Pancreas (tissue), 10 donors: ENCODE results near the gene PSMG3. TPM values are rescaled to one million over a fixed set of nuclear protein-coding genes. Genes with fewer than 3 reads are reported as not detected.

Experiments
- ATAC-seq, 4 donors: fragments of 200-7000 bp; cut with Tn5 transposase; one replicate each; pipeline versions ENCODE4 v1.8.0 to v1.9.1; 2020; ENCODE audit warnings: mild to moderate bottlenecking in 4 of 4, moderate library complexity in 4 of 4
- DNase-seq, 6 donors: peaks; one replicate each; pipeline ENCODE4 v3.0.0-alpha.2; 2020
- FAIRE-seq: peaks from 2 replicates; lab custom pipeline; 2012; peaks lifted over from hg19 to GRCh38; lab: Jason Lieb, UNC
- H3K27ac ChIP-seq, 4 donors: fragments of 200-600 bp; sonication (generic); 1 replicate in 3 of 4; 2 replicates in 1 of 4; pipeline versions ENCODE4 v1.5.0 to v1.8.0; 2020
- H3K27me3 ChIP-seq, 4 donors: fragments of 200-600 bp; one replicate each; pipeline ENCODE4 v1.8.0; 2021
- H3K36me3 ChIP-seq, 3 donors: fragments of 200-600 bp; sonication (generic) in 1 of 3; one replicate each; pipeline versions ENCODE4 v1.5.0 to v1.8.0; 2020 to 2021
- H3K4me1 ChIP-seq, 3 donors: fragments of 200-600 bp; one replicate each; pipeline ENCODE4 v1.8.0; 2021
- H3K4me3 ChIP-seq, 4 donors: fragments of 200-600 bp; sonication (generic) in 2 of 4; one replicate each; pipeline versions ENCODE4 v1.5.0 to v1.8.0; 2020 to 2021
- H3K9me3 ChIP-seq, 4 donors: fragments of 200-600 bp; one replicate each; pipeline ENCODE4 v1.8.0; 2021
- WGBS, 2 donors: extraction: QIAGEN DNeasy Blood & Tissue Kit; methylation state at CpG; one replicate each; pipeline ENCODE4 v1.1.7; 2013; 5-methylcytosine and 5-hydroxymethylcytosine counted together
- intact Hi-C, 3 donors: fragments of 100-400 bp; cut with DNase I; formaldehyde crosslinking; loops; one replicate each; pipeline versions ENCODE4 v1.11.1 to v1.14.2; 2022
- polyA plus RNA-seq, 2 donors: library from polyadenylated mRNA; stranded (reverse); fragments of 200-250 nt; gene quantifications; one replicate each; pipeline ENCODE4 v1.2.3, GENCODE V29; 2013
- total RNA-seq, 6 donors: library from RNA; stranded (reverse); fragmentation: NEBNext Ultra II Directional in 4 of 6; extraction: Animal tissue kit (Norgen Biotek cat#: 25700) in 4 of 6; gene quantifications; one replicate each; pipeline versions ENCODE4 v1.2.1 to v1.2.4, GENCODE V29; 2021 to 2023
- TF ChIP-seq, protein P1 (sequence below), 4 donors: fragments of 200-600 bp; sonication (generic) in 3 of 4; IDR thresholded peaks; one replicate each; pipeline versions ENCODE4 v1.5.0 to v1.8.0; 2021; ENCODE audit warnings: antibody characterized with exemption in 4 of 4
- donor health status: healthy with polysubstance abuse.
- donor health status: DM: no; HTN: no; CAD: no; lungs with moderate emphysema.
- donor health status: DM: no; HTN: no; CAD: no.
- donor health status: control.
- donor health status: control.
- donor health status: Bipolar disorder and iron deficiency.
- donor health status: DM: yes; HTN: yes; CAD: no.
- donor health status: DM: no; HTN: no; CAD: no.
- donor health status: DM: no; HTN: no; CAD: no.
- donor health status: DM: yes; HTN: yes; CAD: no.

Gene PSMG3
- total and polyA plus RNA-seq, 8 donors, result 6.7 to 46.1 (median 11.1) TPM

DNA sequence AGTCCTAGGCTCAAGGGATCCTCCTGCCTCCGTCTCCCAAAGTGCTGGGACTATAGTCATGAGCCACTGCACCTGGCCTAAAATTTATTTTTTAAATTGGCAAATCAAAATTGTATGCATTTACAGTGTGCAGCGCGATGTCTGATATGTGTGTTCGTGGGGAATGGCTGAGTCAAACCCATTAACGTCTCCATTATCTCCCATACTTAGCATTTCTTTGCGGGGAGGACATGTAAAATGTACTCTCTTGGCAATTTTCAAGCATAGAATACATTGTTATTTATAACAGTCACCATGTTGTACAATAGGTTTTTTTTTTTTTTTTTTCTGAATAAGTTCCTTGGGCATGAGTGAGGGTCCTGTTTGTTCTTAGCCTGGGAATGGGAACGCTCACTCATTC is 17.6 kb downstream of the PSMG3 start:
- no peak for FAIRE-seq
- TF ChIP-seq, protein P1, sequence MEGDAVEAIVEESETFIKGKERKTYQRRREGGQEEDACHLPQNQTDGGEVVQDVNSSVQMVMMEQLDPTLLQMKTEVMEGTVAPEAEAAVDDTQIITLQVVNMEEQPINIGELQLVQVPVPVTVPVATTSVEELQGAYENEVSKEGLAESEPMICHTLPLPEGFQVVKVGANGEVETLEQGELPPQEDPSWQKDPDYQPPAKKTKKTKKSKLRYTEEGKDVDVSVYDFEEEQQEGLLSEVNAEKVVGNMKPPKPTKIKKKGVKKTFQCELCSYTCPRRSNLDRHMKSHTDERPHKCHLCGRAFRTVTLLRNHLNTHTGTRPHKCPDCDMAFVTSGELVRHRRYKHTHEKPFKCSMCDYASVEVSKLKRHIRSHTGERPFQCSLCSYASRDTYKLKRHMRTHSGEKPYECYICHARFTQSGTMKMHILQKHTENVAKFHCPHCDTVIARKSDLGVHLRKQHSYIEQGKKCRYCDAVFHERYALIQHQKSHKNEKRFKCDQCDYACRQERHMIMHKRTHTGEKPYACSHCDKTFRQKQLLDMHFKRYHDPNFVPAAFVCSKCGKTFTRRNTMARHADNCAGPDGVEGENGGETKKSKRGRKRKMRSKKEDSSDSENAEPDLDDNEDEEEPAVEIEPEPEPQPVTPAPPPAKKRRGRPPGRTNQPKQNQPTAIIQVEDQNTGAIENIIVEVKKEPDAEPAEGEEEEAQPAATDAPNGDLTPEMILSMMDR (IDR thresholded peaks at IDR 0.05), result no peak
- intact Hi-C loops, result no loop called here
- no peak for ATAC-seq
- no peak overlapping the region for H3K4me3 ChIP-seq
- WGBS, 2 donors, result 89 to 90% methylated on average over 7 of the region's 7 CpGs
- H3K36me3 ChIP-seq, result peaks cover 0 to 27% (median 0%) of the 10 kb centered on the region in 3 donors
- DNase-seq, result no peak
- H3K27me3 ChIP-seq, result no peaks in the 10 kb centered on the region
- H3K27ac ChIP-seq, result no peak overlapping the region
- peaks cover 0 to 11% (median 4%) of the 10 kb centered on the region in 3 donors for H3K4me1 ChIP-seq
- no peaks in the 10 kb centered on the region for H3K9me3 ChIP-seq

DNA sequence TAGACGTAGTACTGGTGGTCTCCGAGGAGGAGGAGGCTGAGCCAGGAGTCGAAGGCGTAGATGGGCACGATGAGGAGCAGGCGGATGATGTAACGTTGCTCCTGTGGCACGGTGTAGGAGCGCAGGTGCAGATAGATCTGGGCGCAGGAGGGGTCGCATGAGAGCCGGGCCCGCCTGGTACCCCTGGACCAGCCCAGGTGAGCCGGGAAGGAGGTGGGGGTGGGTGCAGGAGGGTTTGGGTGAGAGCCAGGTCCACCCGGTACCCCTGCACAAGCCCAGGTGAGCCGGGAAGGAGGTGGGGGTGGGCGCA is 19.0 kb downstream of the PSMG3 start:
- no peak overlapping the region for H3K27ac ChIP-seq
- FAIRE-seq (no peak), ATAC-seq (no peak), DNase-seq (no peak)
- WGBS, 2 donors, result 94 to 96% methylated on average over 17 of the region's 17 CpGs
- H3K36me3 ChIP-seq, result peaks cover 0 to 28% (median 0%) of the 10 kb centered on the region in 3 donors
- H3K9me3 ChIP-seq, result no peaks in the 10 kb centered on the region
- TF ChIP-seq, protein P1 (IDR thresholded peaks at IDR 0.05), result no peak
- H3K27me3 ChIP-seq, result no peaks in the 10 kb centered on the region
- H3K4me1 ChIP-seq, result peaks cover 3 to 13% (median 8%) of the 10 kb centered on the region in 3 donors
- H3K4me3 ChIP-seq, result no peak overlapping the region
- intact Hi-C loops, result no loop called here

DNA sequence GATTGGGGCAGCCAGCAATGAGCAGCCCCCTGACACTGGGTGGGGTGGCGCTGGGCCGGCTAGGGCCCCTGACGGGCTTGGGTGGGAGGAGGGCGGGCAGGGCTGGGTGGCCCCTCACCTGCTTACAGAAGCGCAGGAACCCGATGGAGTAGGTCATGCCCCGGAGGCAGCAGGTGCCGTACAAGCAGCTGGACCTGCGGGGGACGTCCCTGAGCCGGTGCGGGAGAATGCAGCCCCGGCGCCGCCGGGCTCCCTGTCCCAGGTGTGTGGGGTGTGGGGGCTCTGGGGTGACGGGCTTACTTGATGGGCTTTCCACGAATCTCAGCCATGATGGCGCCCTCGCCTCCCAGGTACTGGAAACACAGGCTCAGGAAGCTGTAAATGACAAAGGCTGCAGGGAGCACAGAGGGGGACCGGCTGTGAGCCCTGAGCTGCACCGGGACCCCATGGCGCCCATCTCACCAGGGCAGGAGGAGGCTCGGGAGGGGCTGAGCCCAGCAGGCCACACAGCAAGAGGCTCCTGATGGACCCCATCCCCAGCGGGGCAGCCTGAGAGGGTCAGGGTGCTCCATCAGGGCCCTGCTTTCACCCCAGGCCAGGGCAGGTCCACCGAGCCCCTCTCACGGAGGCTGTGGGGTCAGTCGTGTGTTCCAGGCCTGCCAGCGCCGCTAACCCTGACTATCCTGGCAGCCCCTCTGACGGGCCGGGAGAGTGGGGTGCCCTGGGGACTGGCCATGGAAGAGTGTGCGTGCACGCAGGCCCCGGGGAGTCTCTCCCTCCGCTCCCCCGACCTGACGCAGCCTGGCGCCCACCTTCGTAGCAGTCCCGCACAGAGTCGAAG is 19.6 kb downstream of the PSMG3 start:
- Histone ChIP-seq H3K4me1 (peaks cover 5 to 17% (median 12%) of the 10 kb centered on the region in 3 donors), H3K4me3 (no peak overlapping the region), H3K9me3 (no peaks in the 10 kb centered on the region), H3K27ac (no peak overlapping the region), H3K36me3 (peaks cover 0 to 28% (median 0%) of the 10 kb centered on the region in 3 donors), H3K27me3 (no peaks in the 10 kb centered on the region)
- WGBS, 2 donors, result 93% methylated on average over 42 of the region's 42 CpGs
- TF ChIP-seq, protein P1 (IDR thresholded peaks at IDR 0.05), result no peak
- DNase-seq, result peak in 3 of 6 donors; percentile 47 to 81 (median 53)
- no peak for FAIRE-seq
- intact Hi-C loops, result no loop called here
- no peak for ATAC-seq

DNA sequence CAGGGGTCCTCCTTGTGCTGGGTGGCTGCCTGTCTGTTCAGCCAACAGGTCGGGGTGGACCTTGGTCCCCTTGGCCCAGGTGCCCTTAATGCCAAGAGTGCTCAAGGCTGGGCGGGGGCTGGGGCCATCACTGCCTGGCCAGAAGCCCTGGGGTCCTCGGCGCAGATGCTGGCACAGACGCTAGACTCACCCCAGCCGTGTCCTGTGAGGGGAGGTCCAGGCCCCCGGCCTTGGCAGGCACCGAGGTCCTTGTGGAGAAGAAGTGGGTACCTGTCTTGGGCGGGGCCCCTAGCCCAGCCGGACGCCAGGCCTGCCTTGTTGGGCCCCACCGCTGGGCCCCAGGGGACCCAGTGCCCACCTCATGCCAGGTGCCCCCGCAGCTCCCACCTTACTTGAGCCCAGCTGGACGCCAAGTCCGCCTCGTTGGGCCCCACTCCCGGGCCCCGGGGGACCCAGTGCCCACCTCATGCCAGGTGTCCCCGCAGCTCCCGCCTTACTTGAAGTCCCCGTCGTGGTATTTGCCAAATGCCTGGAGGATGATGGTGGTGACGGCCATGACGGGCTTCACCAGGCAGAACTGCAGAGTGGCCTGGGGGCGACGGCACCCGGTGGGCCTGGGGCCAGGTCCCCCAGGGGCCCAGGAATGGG is 20.4 kb downstream of the PSMG3 start:
- Histone ChIP-seq H3K27ac (no peak overlapping the region), H3K9me3 (no peaks in the 10 kb centered on the region), H3K27me3 (no peaks in the 10 kb centered on the region), H3K36me3 (peaks cover 0 to 28% (median 0%) of the 10 kb centered on the region in 3 donors), H3K4me3 (no peak overlapping the region), H3K4me1 (peaks cover 5 to 12% (median 12%) of the 10 kb centered on the region in 3 donors)
- DNase-seq (peak in 2 of 6 donors; percentile 47 to 51), FAIRE-seq (no peak), ATAC-seq (no peak)
- TF ChIP-seq, protein P1 (IDR thresholded peaks at IDR 0.05), result no peak
- intact Hi-C loops, result no loop called here
- WGBS, 2 donors, result 89 to 93% methylated on average over 27 of the region's 27 CpGs
